Activated naive CD4-positive, alpha-beta T cell treated with anti-CD3 and anti-CD28 coated beads, Interleukin-2, amount 10 ng/mL, durations not matched to agents 7 days and 5 days (primary cell): ENCODE results near the gene CCDC136.
A peak's percentile ranks its signal among the peaks of the same experiment; 100 is the strongest.

Experiments used
- CTCF ChIA-PET: fragments of 350-600 bp; sonication (Branson Sonifier 250); formaldehyde crosslinking; loops from one replicate; lab custom pipeline; 2021; ENCODE audit warnings: antibody characterized with exemption; lab: Charles Lee
- DNase-seq: peaks from one replicate; pipeline ENCODE4 v3.0.0-alpha.2; 2020
- H3K27ac Mint-ChIP-seq: one replicate; pipeline ENCODE4 v1.8.0; 2021; ENCODE audit warnings: mild to moderate bottlenecking, moderate library complexity, mixed read lengths
- H3K27me3 Mint-ChIP-seq: one replicate; pipeline ENCODE4 v1.8.0; 2021; ENCODE audit warnings: mild to moderate bottlenecking, mixed read lengths
- H3K36me3 Mint-ChIP-seq: one replicate; pipeline ENCODE4 v1.8.0; 2021; ENCODE audit warnings: mixed read lengths
- H3K4me1 Mint-ChIP-seq: one replicate; pipeline ENCODE4 v1.8.0; 2021; ENCODE audit warnings: mixed read lengths
- H3K4me3 Mint-ChIP-seq: one replicate; pipeline ENCODE4 v1.8.0; 2021; ENCODE audit warnings: mild to moderate bottlenecking, moderate library complexity, mixed read lengths
- H3K9me3 Mint-ChIP-seq: one replicate; pipeline ENCODE4 v1.8.0; 2021; ENCODE audit warnings: mixed read lengths

CCDC136 gene

DNA sequence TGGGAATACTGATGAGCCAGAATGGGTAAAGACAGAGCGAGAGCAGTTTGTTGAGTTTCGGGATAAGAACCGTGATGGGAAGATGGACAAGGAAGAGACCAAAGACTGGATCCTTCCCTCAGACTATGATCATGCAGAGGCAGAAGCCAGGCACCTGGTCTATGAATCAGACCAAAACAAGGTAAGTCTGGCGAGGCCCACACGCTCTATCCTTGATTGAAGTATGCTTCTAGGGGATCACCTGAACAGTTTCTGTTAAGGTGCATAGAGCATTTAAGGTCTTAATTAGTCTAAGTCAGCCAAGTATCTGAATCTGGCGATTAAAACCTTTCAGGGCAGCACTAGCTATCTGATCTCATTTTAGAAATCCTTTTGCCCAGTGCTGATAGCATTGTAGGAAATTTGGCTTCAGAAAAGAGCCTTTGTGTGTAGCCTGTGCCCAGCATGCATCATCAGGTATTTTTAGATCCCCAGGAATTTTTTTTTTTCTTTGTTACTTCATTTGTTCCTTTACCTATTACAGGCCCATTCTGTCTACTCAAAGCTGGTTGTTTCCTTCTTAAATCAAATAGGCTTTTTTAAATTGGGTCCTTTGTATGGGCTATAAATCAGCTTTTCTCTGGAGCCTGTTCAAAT is 24.2 kb upstream of the CCDC136 start:
- H3K36me3 Mint-ChIP-seq: peaks cover 48% of the 10 kb centered on the region

GRCh38 chr7:128770233-128770632 is 21.5 kb upstream of the CCDC136 start:
- CTCF ChIA-PET: no interaction called here
- Mint-ChIP-seq H3K4me1 (no peaks in the 10 kb centered on the region), H3K27me3 (no peaks in the 10 kb centered on the region), H3K36me3 (peaks cover 60% of the 10 kb centered on the region), H3K4me3 (no peak overlapping the region), H3K27ac (peak overlapping the region; percentile 55), H3K9me3 (no peaks in the 10 kb centered on the region)
- DNase-seq: no peak

More for the DNA sequence above, 24.2 kb upstream of the CCDC136 start:
- no peak for DNase-seq
- Mint-ChIP-seq H3K27me3 (no peaks in the 10 kb centered on the region), H3K27ac (no peak overlapping the region), H3K4me3 (no peak overlapping the region), H3K4me1 (no peaks in the 10 kb centered on the region), H3K9me3 (no peaks in the 10 kb centered on the region)
- CTCF ChIA-PET: interaction anchor here (0.5 to 1.0 kb wide), 2 partner anchors 13 to 383 kb away, joined by 3 to 4 read pairs; no protein-coding TSS in a partner anchor

GRCh38 chr7:128773604-128774003 is 18.2 kb upstream of the CCDC136 start:
- Mint-ChIP-seq H3K4me3 (no peak overlapping the region), H3K27me3 (no peaks in the 10 kb centered on the region)
- CTCF ChIA-PET: no interaction called here

DNA sequence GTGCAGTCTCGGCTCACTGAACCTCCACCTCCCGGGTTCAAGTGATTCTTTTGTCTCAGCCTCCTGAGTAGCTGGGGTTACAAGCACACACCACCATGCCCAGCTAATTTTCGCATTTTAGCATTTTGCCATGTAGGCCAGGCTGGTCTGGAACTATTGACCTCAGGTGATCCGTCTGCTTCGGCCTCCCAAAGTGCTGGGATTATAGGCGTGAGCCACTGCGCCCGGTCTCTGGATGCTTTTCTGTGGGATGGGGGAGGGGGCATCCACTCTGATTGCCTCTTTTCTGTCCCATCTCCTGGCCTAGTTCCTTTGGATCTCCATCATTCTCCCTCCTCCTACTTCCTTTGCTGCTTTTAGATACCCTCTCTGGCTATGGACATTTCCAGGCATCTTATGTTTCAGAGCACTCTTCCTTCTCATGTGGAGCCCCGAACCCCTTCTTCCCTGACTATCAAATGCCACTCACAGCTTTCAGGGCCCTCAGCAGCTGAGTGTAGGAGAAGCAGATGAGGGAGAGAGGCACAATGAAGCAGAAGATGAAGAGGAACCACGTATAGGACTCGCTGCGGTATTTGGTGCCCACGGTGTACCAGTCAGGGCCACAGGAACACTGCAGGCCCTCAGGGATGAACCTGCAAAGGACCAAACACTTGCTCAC is 17.6 kb upstream of the CCDC136 start:
- Mint-ChIP-seq H3K27ac (no peak overlapping the region), H3K4me1 (no peaks in the 10 kb centered on the region), H3K36me3 (peaks cover 44% of the 10 kb centered on the region), H3K9me3 (peaks cover 16% of the 10 kb centered on the region), H3K4me3 (no peak overlapping the region), H3K27me3 (no peaks in the 10 kb centered on the region)
- no peak for DNase-seq
- CTCF ChIA-PET: no interaction called here

More at GRCh38 chr7:128773604-128774003, 18.2 kb upstream of the CCDC136 start:
- no peak overlapping the region for H3K27ac Mint-ChIP-seq
- peaks cover 49% of the 10 kb centered on the region for H3K36me3 Mint-ChIP-seq
- H3K4me1 Mint-ChIP-seq: no peaks in the 10 kb centered on the region
- no peak for DNase-seq
- peaks cover 16% of the 10 kb centered on the region for H3K9me3 Mint-ChIP-seq

- Mint-ChIP-seq H3K9me3 (peaks cover 16% of the 10 kb centered on the region), H3K27ac (peak overlapping the region; percentile 54), H3K4me3 (no peak overlapping the region), H3K36me3 (peaks cover 37% of the 10 kb centered on the region), H3K4me1 (no peaks in the 10 kb centered on the region), H3K27me3 (no peaks in the 10 kb centered on the region)
- CTCF ChIA-PET: no interaction called here
- DNase-seq: no peak
These were observed 16.8 kb upstream of the CCDC136 start for GRCh38 chr7:128774921-128775320.

GRCh38 chr7:128775744-128776474 is 15.9 kb upstream of the CCDC136 start, which contains the start of gene OPN1SW:
OPN1SW (minus strand) TSS chr7:128775794; CDS start chr7:128775781, 13 bp downstream.
- H3K4me1 Mint-ChIP-seq: no peaks in the 10 kb centered on the region

DNA sequence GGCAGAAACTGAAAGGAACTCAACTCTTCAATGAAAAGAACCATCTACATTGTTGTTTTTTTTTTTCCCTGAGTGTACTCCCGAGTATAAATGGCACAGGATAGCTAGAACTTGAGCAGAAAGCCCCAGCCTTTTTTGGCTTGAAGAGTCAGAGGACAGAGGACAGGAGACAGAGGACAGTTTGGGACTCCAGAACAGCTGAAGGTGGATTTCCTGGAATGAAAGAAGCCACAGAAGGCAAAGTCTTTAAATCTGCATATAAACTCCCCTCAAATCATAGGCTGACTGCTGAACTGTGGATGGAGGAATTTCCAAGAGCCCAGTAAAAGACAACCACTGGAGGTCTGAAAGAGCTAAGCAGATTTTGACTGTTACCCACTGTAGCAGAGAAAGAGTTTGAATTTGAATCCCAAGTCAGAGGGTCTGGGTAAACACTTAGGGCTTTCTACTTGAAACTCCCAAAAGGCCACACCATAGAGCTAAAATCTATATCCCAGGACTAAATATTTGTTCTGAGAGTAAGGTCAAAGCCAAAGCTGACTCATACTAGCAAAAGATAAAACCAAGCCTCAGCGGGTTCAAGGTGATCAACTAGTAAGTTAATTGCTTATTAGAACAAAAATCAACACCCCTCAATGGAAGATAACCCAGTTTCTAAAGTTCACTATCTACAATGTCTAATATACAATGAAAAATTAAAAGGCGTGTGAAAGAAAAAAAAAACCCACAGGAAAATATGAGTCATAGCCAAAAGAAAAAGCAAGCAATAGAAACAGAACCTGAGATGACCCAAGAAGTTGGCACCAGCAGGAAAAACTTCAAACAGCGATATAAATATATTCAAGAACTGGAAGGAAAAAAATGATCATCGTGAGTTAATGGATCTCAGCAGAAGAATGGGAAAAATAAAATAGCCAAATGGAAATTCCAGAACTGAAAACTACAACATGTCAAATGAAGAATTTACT is 14.3 kb upstream of the CCDC136 start:
- H3K36me3 Mint-ChIP-seq: peaks cover 19% of the 10 kb centered on the region
- CTCF ChIA-PET: no interaction called here
- H3K9me3 Mint-ChIP-seq: peaks cover 16% of the 10 kb centered on the region
- DNase-seq: no peak
- peaks cover 5% of the 10 kb centered on the region for H3K27me3 Mint-ChIP-seq
- H3K4me3 Mint-ChIP-seq: no peak overlapping the region
- no peak overlapping the region for H3K27ac Mint-ChIP-seq
- H3K4me1 Mint-ChIP-seq: no peaks in the 10 kb centered on the region

More at GRCh38 chr7:128775744-128776474, 15.9 kb upstream of the CCDC136 start, which contains the start of gene OPN1SW:
- Mint-ChIP-seq H3K27me3 (peaks cover 1% of the 10 kb centered on the region), H3K36me3 (peaks cover 30% of the 10 kb centered on the region), H3K27ac (peak within 1 kb of the TSS; percentile 54), H3K4me3 (no peak within 1 kb of the TSS), H3K9me3 (peaks cover 16% of the 10 kb centered on the region)
- DNase-seq: no peak
- CTCF ChIA-PET: no interaction called here

GRCh38 chr7:128778946-128779345 is 12.8 kb upstream of the CCDC136 start:
- H3K4me1 Mint-ChIP-seq: no peaks in the 10 kb centered on the region
- peaks cover 8% of the 10 kb centered on the region for H3K36me3 Mint-ChIP-seq
- H3K27me3 Mint-ChIP-seq: peaks cover 12% of the 10 kb centered on the region
- no peak for DNase-seq
- peaks cover 16% of the 10 kb centered on the region for H3K9me3 Mint-ChIP-seq
- no peak overlapping the region for H3K27ac Mint-ChIP-seq
- CTCF ChIA-PET: no interaction called here
- no peak overlapping the region for H3K4me3 Mint-ChIP-seq

GRCh38 chr7:128781126-128781525 is 10.6 kb upstream of the CCDC136 start:
- Mint-ChIP-seq H3K27ac (no peak overlapping the region), H3K27me3 (peaks cover 24% of the 10 kb centered on the region), H3K9me3 (peaks cover 16% of the 10 kb centered on the region), H3K36me3 (no peaks in the 10 kb centered on the region), H3K4me1 (no peaks in the 10 kb centered on the region), H3K4me3 (no peak overlapping the region)
- CTCF ChIA-PET: no interaction called here
- no peak for DNase-seq

DNA sequence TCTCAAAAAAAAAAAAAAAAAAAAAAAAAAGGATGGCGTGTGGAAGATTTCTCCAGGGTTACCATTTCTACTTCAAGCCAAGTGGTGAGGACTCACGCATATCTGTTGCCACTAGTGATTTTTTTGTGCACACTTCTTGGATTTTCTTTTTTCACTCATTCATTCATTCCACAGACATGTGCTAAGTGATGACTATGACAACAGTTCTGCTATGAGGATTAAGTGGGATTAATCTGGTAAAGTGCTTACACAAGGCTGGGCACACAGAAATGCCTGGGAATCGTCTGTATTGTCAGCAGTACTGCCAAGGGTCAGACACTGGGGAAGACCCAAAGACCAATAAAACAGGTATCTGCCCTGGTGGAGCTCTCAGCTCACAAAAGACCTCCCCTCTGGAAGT is 9.9 kb upstream of the CCDC136 start:
- Mint-ChIP-seq H3K9me3 (peaks cover 12% of the 10 kb centered on the region), H3K4me1 (no peaks in the 10 kb centered on the region), H3K36me3 (no peaks in the 10 kb centered on the region), H3K27me3 (peaks cover 30% of the 10 kb centered on the region), H3K27ac (no peak overlapping the region), H3K4me3 (no peak overlapping the region)
- no peak for DNase-seq
- CTCF ChIA-PET: no interaction called here

GRCh38 chr7:128783143-128783861 is 8.5 kb upstream of the CCDC136 start:
- DNase-seq: no peak
- H3K4me1 Mint-ChIP-seq: no peaks in the 10 kb centered on the region
- no peak overlapping the region for H3K4me3 Mint-ChIP-seq
- H3K9me3 Mint-ChIP-seq: no peaks in the 10 kb centered on the region
- CTCF ChIA-PET: no interaction called here
- no peaks in the 10 kb centered on the region for H3K36me3 Mint-ChIP-seq
- peaks cover 32% of the 10 kb centered on the region for H3K27me3 Mint-ChIP-seq
- no peak overlapping the region for H3K27ac Mint-ChIP-seq

DNA sequence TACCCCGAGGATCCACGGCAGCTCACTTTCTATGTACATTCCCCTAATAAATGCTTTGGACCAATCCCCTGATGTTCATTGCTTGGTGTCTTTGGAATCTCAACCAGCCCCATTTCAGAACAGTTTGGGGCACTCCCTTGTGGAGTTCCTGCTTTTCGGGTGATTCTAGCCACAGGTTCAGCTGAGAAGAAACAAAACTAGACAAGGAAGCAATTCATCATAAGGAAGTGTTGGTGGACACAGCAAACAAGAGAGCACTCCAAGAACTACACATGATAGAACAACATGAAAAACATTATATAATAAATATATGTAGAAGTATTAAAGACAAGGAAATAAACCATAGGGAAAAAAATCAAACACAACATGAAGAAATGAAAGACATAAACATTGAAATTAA is 6.0 kb upstream of the CCDC136 start:
- DNase-seq: no peak
- CTCF ChIA-PET: interaction anchor here (0.6 to 1.0 kb wide), 2 partner anchors 13 to 47 kb away, joined by 3 to 4 read pairs; no protein-coding TSS in a partner anchor
- Mint-ChIP-seq H3K27me3 (peaks cover 56% of the 10 kb centered on the region), H3K27ac (no peak overlapping the region), H3K9me3 (no peaks in the 10 kb centered on the region), H3K4me3 (no peak overlapping the region), H3K36me3 (no peaks in the 10 kb centered on the region), H3K4me1 (peaks cover 5% of the 10 kb centered on the region)
